ENCODE measurements around the gene PCSK2.

The PCSK2 gene

DNA sequence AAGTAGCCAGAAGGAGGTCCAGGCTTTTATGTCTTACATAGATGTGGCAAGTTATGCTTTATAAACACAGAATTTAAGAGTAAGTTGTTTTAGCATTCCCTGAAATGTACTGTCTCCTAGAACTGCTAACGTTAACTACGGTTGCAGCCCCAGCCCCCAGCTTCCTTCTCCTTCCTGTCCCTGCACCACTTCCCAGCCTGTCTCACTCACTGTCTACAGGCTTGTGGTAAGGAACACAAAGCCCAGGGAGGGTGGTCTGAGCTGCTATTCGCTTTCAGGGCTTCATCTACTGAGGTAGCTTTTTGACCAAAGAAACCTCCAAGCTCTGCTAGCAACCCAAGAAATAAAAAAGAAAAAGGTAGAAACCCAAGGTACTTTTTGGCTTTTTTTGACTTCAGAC is 35.9 kb downstream of the PCSK2 start:
- no peak for DNase-seq

DNA sequence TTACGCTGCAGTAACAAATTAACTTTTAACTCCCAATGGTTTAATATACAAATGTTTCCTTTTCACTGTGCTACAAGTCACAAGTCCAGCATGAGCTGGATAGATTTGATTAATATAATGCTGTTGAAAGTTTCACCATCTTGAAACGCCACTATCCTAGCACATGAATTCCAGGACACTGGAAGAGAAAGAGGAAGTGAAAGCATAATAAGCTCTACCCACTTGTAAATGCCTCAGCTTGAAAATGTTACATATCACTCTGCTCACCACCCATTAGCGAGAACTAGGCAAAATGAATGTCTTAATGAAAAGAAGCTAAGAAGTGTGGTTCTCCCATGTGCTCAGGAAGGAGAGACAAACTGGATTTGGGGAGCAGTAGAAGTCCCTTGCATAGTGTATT is 46.9 kb downstream of the PCSK2 start:
- DNase-seq = no peak

DNA sequence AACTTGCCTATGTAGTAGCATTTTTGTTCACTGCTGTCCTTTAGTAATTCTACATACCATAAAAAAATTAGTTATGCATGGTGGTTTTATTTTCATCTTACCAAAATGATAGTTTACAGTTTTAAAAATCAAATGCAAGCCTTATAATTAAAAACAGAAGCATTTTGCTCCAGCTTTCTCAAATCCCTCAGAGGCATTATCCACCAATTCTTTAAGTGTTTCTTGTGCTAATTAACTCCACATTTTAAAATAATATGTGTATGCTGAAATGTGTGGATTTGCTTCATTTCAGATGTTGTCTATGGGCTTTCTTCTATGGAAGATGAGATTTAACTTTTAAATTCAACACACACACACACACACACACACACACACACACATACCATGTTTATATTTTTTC is 49.3 kb downstream of the PCSK2 start:
- no peak for DNase-seq

DNA sequence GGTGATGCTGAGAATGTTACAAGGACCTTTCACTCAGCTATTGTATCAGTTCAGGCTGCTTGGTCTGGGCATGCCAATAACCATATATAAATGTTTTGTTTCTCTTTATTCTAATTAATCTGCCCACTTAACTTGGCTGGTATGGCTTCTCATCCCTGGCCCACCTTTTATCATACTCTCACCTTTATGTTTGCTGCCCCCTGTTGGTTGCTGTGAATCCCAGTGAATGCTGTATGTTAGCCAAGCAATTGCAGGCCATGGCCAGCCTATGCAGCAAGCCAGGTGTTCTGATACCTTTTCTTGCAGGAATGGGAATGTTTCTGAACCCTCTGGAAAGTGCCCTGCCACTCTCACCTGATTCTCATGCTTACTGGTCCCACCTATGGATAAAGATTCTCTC is 54.6 kb downstream of the PCSK2 start:
- no peak for DNase-seq

DNA sequence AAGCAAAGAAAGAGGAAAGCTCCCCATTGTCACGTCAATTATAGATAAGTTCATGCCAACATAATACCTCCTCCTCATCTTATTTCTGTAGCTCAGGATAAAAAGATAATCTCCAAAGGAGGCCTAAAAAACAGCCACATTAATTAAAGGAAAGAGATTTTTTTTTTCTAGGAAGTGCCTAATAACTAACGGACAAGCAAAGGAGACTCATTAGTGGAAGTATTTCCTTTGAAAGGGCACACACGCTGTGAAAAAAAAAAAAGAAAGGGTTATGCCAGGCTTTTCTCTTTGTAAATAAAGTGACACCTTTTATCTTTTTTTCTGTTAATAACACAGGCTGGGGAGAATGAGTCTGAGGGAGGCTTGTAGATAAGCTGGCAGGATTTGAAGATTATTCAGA is 55.7 kb downstream of the PCSK2 start:
- no peak for DNase-seq

DNA sequence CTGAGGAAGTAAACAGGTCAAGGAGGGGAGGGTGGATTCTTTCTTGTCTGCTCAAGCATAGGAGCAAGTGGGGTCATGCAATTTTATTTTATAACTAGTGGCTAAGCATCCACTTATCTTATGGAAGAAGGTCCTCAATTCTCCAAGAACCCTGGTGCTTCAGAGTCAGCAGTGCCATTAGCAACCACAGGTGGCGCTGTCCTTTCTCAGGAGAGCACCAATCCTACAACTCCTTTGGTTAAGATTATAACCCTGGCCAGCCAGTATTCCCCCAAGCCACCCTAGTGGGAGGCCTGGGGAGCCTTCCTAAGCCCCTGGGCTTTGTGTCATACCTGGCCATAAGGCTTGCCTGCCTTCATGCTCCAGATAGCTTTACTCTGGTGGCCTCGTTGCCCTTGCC is 60.7 kb downstream of the PCSK2 start:
- no peak for DNase-seq

DNA sequence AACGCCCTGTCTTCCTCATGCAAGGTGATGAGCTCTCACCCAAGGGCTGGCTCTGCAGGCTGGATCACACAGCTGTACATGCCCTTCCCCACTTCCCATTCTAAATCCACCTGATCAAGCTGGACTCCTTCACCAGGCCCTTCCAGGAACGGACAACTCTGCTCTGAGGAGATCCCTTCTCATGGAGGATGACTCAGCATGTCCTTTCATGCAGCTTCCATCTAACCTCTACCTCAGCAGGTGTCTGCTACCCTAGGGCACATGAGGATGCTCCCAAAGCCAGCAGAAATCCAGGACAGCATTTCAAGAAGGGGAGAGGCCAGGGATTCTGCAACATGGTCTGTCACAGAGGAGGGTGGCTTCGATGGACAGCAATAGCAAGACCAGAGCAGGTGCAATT is 61.2 kb downstream of the PCSK2 start:
- no peak for DNase-seq

DNA sequence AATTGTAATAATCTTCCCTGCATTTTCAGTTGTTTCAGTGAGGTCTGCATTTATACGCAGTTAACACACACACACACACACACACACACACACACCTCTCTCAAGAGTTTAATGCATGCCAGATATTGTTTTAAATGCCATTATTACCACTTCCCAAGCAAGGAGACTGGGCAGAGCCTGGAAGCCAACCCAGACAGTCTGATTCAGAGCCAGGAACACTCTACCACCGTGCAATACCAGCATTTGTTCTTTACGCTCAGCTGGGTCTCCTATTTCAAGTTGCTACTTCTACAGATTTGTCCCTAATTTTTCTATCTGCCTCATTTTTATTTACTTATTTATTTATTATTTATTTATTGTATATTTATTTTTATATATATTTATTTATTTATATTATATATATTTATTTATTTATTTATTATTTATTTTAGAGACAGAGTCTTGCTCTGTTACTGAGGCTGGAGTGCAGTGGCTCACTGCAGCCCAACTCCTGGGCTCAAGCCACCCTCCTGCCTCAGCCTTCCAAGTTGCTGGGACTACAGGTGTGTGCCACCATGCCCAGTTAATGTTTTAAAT is 68.4 kb downstream of the PCSK2 start:
- no peak for DNase-seq

DNA sequence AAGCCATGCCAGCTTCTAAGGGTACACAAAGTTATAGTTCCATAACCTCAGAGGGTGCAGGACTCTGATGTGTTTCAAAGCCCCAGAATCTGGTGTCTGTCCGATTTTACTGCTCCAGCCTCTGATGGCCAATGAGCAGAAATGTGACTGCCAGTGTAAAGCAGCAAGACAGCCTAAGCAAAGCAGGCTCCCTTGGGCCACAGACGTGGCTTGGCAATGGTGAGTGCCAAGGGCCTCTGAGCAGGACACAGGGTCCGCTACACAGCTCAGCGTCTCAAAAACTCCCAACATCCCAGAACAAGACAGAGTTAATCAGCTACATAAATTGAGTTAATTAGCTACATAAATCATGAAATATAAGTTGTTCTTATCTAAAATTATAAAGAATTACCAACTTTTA is 69.2 kb downstream of the PCSK2 start:
- DNase-seq = no peak

DNA sequence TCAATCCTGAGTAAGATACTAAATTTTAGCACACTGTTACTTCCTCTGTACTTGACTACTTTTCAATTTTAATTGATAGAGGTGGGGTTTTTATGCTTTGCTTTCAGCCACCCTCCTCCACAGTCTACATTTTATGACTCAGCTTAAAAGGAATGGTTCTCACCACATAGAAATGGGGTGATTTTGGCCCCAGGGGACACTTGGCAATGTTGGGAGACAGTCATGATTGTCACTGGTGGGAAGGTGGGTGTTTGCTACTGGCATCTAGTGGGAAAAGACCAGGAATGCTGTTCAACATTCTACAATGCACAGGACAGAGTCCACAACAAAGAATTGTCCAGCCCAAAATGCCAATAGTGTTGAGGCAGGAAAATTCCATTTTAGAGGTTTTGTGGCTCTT is 71.3 kb downstream of the PCSK2 start:
- DNase-seq = no peak

DNA sequence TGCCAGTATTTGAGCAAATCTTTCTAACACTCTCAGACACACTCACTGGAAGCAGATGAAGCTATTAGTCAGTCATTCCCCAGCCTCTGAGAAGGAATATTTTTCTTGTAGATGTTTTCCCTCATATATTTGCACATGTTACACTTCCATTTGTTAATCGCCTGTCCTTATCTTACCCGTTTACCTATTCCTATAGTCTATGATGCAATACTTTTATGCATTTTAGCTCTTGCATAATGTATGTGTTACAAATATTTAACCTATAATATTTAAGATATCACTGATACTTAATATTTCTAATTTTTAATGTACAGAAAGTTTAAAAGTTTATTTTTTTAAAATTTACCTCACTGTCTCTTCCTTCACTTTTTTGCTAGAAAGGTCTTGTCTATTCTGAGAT is 71.9 kb downstream of the PCSK2 start:
- no peak for DNase-seq

DNA sequence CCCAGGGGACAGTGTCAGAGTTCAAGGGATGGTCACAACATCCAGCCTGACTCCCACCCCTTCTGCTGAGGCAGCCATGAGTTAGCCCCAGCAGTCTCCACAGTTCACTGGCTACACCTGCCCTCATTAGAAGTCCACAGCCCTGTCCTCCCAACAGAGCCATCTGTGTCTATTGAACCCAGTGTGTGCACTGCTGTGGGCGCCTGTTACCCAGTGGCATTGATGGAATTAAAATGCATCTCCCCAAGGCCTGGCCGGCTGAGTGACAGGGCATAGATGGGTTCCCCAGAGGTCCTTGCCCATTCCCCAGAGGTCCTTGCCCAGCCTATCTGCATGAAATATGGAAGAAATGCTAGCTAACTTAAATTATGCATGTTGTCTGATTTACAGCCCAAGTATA is 73.3 kb downstream of the PCSK2 start:
- DNase-seq = no peak

DNA sequence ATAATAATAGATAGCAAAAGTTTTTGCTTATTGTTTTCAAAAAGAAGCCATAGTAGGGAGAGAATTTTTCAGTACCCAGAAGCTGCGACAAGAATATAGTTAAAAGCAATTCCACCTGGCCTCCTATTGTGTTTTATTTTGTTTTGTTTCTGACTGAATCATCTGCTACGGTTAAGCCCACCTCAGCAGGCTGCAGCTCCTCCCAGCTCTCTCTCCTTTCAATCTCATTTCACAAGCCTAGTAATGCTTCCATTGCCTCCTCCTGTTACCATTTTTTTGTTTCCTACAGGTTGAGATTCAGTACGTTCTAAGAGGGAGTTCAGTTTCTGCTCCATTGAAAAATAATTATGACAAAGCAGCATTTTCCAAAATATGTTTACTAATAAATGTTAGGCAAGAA is 77.9 kb downstream of the PCSK2 start:
- DNase-seq = no peak

DNA sequence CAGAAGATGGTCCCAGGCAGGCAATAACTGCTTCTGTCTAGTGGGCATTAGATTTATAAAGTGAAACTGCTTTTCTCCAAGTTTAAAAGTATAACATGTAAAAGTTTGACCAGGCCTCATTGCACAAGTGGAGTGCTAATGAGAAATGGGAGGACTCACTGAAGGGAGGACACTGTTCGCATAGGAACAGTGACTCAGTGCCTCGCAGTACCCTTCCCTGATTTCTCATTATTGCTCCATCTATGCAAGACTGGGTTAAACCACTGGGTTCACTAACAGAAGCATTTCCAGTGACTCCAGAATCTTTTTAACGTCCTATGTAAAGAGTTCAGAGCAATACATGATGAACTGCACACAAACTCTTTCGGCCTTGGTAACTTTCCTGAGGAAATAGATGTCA is 79.6 kb downstream of the PCSK2 start:
- no peak for DNase-seq

DNA sequence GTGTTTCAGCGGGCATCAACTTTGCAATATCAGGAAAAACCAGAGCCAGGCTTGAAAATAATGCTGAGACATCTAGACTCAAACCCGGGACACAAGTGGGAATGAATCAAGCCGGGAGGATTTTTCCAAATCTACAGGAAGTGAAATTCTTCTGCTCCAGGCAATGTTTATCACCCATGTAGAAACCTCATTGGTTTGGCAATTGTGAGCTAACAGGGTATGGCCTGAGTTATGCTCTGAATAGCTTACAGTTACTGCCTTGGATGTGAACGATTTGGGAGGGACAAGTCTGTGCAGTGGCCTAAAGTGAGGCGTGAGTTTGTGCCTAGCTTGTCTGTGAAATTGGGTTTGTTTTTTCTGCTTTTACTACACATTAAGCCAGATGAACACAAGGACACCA is 87.4 kb downstream of the PCSK2 start:
- DNase-seq = no peak

DNA sequence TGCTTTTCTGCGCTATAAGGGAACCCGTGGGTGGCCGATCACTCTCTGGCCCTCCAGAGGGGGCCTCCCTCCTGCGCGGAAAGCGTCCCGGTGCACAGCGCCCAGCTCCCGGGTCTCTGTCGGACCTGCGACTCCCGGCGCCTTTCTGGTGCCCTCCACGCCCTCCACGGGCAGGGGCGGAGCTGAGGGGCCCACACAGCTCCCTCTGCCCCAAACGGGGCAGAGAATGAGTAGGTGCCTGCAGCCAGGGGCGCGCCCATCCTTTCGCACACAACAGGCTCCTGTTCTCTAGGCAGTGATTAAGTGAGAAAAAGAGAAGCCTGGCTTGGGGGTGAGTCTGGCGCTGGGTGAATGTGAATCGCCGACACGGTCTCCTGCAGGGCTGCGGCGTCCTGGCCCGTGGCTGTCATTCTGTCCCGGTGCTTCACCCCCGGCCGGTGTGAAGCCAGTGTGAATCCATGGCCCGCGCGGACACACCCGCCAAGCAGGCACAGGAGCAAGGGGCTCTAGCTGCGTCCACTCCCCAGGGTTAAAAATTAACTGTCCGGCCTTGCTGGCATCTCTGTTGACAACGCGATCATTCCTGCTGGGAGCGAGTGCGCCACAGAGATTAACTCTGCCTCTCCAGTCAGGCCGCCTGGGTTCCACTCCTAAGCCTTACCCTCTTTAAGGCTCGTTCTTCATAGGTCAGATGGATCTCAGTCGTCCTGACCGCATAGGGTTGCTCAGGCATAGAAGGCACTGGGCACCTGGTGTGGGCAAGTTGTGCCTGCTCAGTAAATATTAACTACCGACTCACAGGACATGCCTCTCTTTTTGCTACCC is 88.8 kb downstream of the PCSK2 start:
- DNase-seq = no peak

DNA sequence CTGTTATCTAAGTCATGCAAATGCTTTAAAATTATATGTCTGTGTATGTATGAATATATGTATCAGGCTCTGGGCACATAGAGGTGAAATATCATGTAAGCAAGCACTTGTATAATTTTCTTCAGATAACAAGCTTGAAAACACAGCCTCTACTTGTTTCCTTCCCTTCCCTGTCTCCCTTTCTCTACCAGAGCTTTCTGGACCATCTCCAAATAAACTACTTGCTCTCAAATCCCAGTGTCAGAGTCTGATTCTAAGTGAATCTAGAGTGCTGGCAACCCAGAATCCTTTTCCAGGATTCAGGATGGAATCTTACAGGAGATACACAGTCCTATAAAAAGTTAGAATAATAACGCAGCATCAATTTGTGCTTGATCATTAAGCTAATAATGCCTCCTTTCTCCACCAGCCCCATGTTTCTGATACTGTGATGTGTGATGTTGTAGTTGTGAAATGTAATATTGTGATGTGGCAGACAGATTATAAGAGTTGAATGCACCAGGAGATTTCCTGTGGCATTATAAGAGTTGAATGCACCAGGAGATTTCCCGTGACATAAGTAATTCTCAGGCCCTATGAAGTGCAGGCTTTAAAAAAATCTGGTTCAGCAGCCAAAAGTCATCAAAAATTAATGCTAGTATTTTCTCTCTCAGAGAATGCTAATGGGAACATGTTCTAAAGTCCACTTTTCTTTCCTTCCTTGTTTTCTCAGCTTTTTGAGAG is 89.6 kb downstream of the PCSK2 start:
- DNase-seq = no peak

DNA sequence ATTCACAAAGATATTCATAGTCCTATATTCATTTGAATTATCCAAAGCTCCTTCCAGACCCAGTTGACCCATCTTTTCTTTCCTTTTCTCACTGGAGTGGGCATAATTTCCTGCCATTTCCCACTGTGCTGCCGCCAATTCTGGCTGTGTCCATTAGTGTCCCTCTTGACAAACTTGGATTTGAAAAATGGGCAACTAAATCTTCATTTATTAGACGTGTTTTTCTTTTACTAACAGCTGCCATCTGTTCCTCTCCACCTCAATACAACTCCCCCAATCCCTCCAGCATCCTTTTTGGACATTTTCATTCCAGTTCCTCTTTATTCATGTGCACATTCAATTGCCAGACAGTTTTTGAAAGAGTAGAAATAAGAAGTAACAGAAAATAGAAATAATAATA is 90.5 kb downstream of the PCSK2 start:
- DNase-seq = no peak

DNA sequence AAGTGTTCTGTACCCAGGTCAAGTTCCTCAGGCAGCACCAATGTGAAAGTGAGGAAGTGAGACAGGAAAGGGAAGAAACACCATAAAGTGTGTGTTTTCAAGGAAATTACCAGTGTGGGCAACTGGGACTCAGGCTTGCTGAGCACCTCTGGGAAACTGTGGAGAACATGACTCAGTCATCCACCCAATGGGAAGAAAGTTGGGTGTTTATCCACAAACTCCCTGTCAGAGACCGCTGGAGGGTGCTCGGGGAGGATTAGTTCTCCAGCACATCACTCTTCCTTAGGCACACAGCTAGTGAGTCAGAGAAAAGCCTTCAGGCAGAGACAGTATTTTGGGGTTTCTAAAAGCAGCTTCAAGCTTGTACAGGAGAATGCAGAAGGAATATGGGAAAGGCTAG is 93.6 kb downstream of the PCSK2 start:
- DNase-seq = no peak

DNA sequence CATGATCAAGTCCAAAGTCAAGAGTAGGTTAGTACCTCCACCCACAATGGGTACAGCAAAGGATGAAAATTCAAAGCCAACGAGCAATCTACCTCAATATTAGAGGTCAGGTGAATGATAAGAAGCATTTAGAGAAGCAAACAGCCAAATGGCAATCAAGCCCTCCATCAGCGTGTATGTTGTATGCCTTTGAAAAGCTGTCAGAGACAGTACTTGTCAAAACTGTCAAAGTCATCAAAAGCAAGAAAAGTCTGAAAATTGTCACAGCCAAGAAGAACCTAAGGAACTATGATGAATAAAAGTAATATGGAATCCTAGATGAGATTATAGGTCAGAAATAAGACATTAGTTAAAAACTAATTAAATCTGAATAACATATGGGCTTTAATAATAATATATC is 99.3 kb downstream of the PCSK2 start:
- no peak for DNase-seq

DNA sequence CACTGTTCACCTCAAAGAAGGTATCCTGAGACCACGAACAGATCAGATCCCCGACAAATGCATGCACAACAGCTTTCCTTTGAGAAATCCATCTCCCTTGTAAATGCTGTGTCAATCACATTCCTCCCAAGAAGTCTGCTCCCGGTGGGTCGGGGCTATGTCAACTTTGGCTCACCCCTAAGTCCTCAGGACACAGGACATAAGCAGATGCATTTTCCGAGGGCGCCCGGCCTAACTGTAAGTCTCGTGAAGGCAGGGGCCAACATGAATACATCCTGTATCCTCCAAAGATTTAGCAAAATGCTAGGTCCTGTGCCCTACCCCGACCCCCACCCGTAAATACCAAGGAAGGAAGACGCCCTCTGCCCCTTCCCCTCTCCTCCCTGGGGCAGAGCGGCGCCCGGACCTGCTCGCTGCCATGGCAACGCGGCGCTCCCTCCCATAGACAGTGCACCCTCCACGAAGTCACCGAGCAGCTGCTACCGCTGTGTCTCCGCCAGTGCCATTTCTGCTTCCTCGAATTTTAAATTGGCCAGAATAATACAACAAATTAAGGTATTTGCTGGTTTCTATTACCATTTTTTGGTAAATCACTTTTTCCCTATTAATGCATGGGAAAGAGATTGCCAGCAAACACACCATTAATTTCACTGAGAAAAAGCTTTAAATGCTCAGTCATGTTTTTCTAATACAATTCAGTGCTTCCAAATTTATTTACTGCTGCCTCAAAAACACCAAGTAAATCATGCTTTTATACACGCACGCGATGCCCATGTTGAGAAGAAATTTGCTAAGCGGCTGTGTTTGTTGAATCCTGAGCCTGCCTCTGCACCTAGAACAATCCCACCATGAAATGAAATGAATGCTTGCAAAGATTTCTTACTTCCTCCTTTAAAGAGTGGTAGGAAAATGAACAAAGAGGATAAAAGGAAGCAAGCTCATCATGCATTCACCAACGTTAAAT is 100.6 kb downstream of the PCSK2 start:
- no peak for DNase-seq

DNA sequence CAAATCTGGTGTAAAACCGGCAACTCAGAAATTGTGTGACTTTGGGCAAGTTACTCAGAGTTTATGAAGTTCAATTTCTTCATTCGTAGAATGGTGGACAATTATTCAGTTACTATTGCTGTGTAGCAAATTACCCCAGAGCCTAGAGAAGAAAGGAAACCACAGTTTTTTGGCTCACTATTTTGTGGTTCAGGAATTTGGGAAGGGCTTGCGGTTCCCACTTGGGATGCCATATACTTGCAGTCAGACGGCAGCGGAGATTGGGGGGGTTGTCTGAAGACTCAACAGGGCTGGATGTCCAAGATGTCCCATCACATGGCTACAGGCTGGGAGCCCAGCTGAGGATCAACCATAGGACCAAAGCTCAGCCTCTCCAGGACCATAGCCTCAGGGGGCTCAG is 108.1 kb downstream of the PCSK2 start:
- DNase-seq = no peak

DNA sequence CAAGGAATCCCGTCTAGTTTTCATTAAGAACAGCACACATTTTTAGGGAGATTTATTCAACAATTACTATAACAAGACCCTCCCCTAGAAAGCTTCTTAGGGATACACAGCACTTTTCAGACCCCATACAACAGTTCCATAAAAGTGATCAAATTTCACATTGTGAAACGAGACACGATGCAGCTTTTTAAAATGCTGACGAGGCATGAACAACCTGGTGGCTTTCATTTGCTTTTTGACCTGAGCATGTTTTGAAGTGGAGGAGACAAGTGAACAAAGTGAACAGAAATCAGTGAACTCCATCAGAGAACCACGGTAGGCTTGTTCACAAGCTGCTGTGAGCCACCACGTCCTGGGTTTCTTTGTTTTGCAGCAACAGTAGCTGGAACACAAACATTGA is 112.2 kb downstream of the PCSK2 start:
- no peak for DNase-seq

All from HCEC 1CT (cell line).